ENCODE measurements around the gene CDC20.
"Not testable (repeated sequence)": the region's sequence is repeated elsewhere in the genome, so short reads cannot be mapped to it uniquely, and the experiment has no call there.

CDC20 gene

DNA sequence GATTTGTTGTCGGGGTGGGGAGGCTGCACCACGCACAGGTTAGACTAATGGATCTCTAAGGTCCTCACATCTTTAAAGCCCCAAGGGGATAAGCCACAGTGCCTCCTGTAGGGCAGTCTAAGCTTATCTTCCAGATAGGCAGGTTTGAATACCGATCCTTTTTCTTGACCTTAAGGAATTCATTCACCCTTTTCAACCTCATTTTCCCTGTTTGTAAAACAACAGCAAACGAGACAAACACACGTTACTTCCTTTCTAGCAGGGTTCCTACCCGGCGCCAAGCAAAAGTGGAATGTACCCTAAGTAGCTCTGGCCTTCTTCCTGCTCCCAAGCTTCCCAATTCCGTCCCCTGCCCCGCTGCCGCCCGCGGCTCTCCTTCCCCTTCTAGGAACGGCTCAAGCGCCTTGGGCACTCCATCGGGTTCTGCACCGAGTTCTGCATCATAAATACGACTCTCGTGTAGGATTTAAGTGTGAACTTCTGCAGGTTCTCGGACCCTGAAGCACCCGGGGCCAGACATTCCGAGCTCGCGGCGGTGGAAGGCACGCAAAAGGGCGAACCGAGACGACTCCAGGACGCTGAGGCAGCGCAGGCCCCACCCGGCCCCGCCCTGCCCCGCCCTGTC lies 548 bp upstream of the CDC20 start:
- FAIRE-seq (no peak), DNase-seq (ENCODE audit: insufficient read length, low spot score) (peak; percentile 35)
- TF ChIP-seq POLR2A (IDR thresholded peaks at IDR 0.05; ENCODE audit: low read depth, low read length): peak; percentile 56

DNA sequence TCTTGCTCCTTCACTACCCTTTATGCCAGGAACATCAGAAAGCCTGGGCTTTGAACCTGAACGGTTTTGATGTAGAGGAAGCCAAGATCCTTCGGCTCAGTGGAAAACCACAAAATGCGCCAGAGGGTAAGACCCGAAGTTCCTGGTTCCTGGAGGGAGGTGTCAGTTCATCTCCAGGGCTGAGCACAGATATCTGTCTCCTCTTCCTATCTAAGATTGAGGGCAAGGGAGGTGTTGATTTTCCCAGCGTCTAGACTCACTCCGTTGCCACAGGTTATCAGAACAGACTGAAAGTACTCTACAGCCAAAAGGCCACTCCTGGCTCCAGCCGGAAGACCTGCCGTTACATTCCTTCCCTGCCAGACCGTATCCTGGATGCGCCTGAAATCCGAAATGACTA lies 915 bp downstream of the CDC20 start:
- TF ChIP-seq POLR2A (IDR thresholded peaks at IDR 0.05; ENCODE audit: low read depth, low read length): no peak
- DNase-seq (ENCODE audit: insufficient read length, low spot score): no peak
- FAIRE-seq: no peak

DNA sequence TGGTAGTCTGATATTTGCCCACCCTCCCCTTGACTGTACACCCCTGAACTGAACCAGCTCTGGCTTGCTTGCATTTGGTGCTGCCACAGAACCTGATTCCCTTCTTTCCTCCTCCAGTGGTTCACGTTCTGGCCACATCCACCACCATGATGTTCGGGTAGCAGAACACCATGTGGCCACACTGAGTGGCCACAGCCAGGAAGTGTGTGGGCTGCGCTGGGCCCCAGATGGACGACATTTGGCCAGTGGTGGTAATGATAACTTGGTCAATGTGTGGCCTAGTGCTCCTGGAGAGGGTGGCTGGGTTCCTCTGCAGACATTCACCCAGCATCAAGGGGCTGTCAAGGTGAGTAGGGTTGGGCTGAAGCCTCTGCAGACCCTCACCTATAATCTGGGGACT lies 1.8 kb downstream of the CDC20 start:
- no peak for TF ChIP-seq POLR2A (IDR thresholded peaks at IDR 0.05; ENCODE audit: low read depth, low read length)
- no peak for DNase-seq (ENCODE audit: insufficient read length, low spot score)
- FAIRE-seq: no peak

DNA sequence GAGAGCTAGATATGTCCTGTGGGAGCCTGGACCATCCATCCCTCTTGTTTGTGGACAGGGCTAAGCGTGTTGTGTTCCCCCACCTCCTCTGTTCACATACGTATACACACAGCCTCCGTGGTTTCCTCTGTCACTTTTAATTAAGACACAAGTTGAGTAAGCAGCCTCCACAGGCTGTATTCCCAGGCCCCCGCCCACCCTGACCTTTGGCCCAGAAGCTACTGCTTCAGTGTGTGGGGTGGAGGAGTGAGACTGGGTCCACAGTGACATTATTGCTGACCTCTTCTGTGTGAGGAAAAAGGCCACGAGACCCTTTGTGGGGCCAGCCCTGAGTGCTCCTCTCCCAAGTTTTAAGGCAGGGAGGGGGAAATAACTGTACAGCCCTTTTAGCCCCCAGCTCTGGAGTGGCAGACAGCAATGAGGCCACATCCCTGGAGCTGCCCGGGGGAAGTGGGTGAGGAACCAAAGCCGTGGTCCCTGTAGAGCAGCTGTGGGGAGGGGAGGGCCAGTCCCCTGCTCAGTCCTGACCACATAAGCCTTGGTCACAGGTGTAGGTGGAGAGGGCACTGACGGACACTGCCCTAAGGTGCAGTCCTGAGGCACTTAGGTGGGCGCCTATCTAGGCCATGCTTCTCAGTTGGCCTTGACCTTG lies 4.6 kb downstream of the CDC20 start:
- TF ChIP-seq POLR2A (IDR thresholded peaks at IDR 0.05; ENCODE audit: low read depth, low read length): peak; percentile 32
- FAIRE-seq: no peak
- DNase-seq (ENCODE audit: insufficient read length, low spot score): peak; percentile 30

DNA sequence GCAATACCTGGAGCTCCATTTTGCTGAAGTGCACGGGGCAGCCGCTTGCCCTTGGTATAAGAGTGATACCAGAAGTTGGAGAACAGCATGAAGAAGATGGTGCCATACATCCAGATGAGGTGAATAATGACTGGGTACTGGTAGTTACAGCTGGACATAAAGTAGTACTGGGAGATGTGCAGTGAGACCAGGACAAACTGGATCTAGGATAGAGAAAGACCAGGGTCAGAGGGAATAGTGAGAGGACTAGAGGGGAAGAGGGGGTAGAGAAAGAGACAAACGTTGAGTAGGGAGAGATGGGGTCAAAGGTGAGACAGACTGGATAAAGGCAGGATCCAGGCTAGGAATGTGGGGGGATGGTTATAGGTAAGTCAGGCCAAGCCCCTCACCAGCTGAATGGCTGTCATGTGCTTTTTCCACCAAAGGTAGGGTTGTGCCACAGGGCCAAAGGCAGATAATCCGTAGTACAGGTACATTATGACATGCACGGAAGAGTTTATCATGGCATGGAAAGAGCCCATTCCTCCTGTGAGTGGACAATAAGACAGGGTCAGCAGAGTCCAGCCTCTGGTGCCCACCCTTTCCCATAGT lies 5.2 kb downstream of the CDC20 start:
- no peak for FAIRE-seq
- no peak; the same call in 1 of the 2 replicates for TF ChIP-seq POLR2A (IDR thresholded peaks at IDR 0.05; ENCODE audit: low read depth, low read length)
- DNase-seq (ENCODE audit: insufficient read length, low spot score): no peak

DNA sequence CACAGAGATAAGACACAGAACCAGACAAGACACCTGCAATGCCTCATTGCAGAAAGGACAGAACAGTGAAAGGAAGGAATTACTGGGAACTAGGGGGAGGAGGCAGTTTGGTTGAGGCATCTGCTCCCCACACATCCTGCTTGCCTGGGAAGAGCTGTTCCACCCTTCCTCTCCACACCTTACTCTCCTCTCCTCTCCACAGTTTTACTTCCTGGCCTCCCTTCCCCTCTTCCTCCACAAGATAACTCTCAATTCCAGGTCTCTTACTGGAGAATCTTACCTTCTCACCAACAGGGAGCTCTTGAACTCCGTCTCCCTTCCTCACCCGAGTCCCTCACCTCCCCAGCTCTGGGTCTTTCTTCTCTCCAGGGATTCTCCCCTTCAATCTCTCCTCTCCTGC lies 6.9 kb downstream of the CDC20 start:
- no peak for DNase-seq (ENCODE audit: insufficient read length, low spot score)
- TF ChIP-seq POLR2A (IDR thresholded peaks at IDR 0.05; ENCODE audit: low read depth, low read length): no peak
- FAIRE-seq: no peak

DNA sequence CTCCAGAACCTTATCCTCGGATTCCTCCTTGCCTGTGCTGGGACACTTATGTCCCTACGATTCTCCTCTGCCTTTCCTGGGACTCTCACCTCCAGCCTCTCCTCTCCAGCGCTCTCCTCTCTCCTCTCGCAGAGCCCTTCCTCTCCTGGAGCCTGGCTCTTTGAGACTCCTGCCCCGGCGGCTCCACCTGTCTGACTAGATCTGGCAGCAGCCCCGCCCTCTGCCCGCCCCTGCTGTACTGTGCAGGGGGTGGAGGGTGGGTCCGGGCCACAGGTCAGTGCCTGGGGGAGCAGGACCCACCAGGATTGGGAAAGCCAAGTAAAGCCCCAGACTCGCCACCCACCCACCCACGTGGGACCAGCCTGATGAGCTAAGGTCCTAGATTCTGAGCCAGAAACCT lies 7.4 kb downstream of the CDC20 start:
- no peak for FAIRE-seq
- TF ChIP-seq POLR2A (IDR thresholded peaks at IDR 0.05; ENCODE audit: low read depth, low read length): no peak
- no peak for DNase-seq (ENCODE audit: insufficient read length, low spot score)

DNA sequence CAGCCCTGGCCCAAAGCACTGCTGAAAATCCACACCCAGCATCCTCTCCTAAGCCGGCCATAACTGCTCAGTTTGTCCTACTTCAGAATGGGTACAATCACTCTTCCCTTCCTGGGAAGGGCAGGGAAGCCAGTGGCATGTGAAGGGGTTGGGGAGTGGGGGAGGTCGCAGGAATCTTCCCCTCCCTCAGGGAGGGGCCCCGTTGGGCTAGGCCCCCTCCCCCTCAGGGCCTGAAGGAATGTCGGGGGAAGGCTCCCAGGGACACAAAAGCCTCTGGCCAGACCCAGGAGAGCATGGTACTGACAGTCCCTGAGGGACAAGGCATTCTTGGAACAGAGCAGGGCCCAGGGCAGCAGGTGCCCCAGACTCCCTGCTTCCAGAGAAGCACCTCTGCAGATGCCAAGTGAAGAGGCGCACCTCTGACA lies 7.8 kb downstream of the CDC20 start:
- FAIRE-seq (no peak), DNase-seq (ENCODE audit: insufficient read length, low spot score) (no peak)
- peak; percentile 13; the same call in 1 of the 2 replicates for TF ChIP-seq POLR2A (IDR thresholded peaks at IDR 0.05; ENCODE audit: low read depth, low read length)

DNA sequence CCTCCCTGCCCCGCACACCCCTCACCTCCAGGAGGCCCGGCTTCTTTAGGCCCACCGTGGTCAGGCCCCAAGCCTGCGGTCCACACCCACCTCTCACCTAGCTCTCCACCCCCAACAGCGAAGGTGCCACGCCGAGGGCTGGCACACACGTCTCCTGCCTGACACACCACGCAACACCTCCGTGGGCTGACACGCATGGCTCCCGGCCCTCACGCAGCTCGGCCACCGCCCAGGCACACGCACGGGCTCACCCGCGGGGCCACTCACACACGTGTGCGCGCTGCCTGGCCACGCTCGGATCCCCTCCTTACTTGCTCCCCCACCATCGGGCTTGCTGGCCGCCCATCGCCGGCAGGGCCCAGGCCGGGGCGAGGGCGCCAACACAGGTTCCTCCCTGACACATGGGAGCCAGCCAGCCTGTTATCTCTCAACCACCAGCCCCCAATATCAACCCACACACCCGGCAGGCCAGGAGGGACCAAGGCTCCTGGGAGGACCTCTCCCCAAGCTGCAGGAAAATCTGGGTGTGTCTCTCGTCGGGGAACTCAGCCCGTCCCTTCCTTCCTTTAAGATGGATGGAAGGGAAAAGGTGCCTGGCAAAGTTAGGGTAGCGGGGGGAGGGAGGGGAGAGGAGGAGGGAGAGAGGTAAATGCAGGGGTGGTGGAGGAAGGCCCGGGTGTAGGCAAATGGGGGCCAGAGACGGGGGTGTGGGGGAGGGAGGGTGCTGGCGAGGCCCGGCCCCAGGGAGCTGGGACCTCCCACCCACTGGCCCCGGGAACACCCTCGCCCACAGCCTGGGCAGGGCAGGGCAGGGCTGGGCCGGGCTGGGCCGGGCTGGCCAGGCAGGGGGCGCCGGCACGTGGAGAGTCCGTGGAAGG lies 8.5 kb downstream of the CDC20 start:
- no peak; the same call in 1 of the 2 replicates for TF ChIP-seq POLR2A (IDR thresholded peaks at IDR 0.05; ENCODE audit: low read depth, low read length)
- FAIRE-seq (no peak), DNase-seq (ENCODE audit: insufficient read length, low spot score) (peak; percentile 54)

DNA sequence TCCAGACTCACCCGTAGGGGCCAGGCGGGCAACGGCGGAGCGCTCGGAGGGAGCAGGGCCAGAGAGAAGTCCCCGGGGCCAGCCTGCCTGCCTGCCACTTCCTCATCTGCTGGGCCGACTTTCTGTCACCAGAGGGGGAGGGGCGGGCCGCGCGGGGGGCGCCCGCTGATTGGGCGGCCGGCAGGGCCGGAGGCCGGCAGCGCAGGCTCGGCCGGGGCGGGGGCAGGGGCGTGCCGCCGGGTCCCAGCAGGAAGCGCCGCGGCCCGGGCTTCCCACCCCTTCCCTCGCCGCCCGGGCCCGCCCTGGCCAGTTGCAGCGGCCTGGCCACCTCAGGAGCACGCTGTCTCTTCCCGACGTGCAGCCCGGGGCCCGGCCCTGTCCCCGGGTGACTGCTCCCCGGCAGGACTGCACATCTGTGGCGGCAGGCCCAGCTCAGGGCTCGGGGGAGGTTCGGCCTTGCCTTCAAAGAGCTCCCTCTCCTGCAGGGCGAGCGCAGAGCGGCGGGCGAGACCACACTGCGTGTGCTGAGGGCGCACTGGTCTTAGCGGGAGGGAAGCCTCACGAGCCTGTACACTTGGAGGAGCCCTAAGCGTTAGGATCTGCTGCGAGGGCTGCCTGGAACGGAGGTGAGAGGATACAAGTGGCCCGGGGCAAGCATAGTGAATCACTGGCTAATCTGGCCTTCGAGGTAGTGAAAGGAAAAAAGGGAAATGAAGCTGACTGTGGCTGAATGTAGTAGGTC lies 9.3 kb downstream of the CDC20 start, which contains the start of gene ELOVL1:
Gene ELOVL1, minus strand, starts transcription at position 108 of the 742 bp plus-strand sequence. CDS start 2,402 bp downstream, outside the sequence.
- FAIRE-seq (no peak), DNase-seq (ENCODE audit: insufficient read length, low spot score) (peak; percentile 81)
- peak; percentile 87 for TF ChIP-seq POLR2A (IDR thresholded peaks at IDR 0.05; ENCODE audit: low read depth, low read length)

DNA sequence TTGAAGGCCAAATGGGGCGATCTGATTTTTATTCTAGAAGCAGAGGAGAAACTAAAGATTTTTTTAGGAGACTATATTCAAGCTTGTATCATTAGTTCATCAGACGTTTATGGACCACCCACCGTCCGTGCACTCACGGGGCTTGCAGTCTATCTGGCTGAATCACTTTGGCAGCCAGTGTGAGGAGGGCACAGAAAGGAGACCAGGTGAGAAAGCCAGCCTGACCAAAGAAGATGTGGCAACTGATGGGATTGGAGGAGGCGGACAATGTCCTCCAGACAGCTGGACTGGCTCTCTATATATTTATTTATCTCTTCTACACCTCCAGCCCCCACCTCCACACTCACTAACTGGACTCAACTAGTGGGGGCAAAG lies 9.9 kb downstream of the CDC20 start:
- TF ChIP-seq POLR2A (IDR thresholded peaks at IDR 0.05; ENCODE audit: low read depth, low read length): no peak
- FAIRE-seq (no peak), DNase-seq (ENCODE audit: insufficient read length, low spot score) (no peak)

DNA sequence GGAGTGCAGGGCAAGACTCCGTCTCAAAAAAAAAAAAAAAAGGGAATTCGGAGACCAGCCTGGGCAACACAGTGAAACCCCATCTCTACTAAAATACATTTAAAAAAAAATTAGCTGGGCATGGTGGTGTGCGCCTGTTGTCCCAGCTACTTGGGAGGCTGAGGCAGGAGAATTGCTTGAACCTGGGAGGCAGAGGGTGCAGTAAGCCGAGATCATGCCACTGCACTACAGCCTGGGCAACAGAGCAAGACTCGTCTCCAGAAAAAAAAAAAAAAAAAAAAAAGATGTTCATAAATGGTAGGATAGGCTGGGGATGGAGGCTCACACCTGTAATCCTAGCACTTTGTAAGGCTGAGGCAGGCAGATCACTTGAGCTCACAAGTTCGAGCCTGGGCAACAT lies 11.0 kb downstream of the CDC20 start:
- not testable (repeated sequence) for FAIRE-seq; DNase-seq (ENCODE audit: insufficient read length, low spot score)

DNA sequence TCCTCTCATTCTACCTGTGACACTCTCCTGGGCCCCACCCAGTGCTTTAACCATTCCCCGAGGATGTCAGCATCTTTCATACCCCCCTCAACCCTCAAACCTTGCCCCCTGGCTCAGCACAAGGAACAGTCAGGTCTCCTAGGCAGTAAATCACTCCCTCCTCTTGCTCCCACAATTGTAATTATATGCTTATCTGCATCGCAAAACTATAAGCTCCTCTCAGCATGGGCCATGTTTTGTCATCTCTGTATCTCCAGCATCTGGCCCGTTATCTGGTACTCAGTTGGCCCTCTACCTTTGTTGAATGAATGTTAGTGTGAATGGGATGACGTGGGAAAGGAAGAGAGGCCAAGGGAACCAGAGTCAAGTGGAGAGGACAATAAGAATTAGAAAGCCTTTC lies 11.8 kb downstream of the CDC20 start:
- FAIRE-seq: no peak
- no peak for TF ChIP-seq POLR2A (IDR thresholded peaks at IDR 0.05; ENCODE audit: low read depth, low read length)
- DNase-seq (ENCODE audit: insufficient read length, low spot score): no peak

Data from H54 (cell line).